HG03521 (cell line): ENCODE results near the gene RNLS.
A peak's percentile ranks its signal among the peaks of the same experiment; 100 is the strongest.

Source experiments
- ATAC-seq: cut with Tn5 transposase; IDR thresholded peaks from one replicate; pipeline ENCODE4 v1.9.1; 2021; ENCODE audit warnings: mild to moderate bottlenecking, moderate library complexity; ENCODE audit not compliant: unreplicated experiment

Gene RNLS

DNA sequence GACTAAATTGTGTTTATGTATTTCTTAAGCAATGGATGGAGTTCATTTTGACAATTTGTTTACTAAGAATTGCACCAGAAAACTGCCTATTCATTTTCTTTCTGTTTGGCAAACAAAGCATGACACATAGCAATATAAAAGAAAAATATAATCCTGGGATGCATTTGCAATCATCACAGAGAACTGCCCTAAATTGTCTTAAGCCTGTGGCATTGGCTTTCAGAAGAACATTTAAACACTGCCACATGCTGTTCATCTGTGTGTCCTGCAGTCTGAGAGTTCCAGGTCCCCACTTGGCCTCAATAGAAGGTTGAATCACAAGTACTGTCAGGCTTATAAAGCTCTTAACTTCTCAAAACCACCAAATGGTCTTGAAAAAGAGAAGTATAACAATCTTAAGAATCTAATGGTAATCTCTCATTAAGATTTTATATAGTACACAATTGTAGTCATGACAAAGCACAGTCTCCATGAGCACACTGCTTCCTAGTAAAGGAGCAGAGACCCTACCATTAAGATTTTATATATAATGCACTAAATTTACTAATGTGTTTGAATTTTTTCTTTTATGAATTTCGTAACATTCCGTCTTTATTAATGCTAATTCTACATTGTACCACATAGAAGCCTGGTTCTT is 29.9 kb downstream of the RNLS start:
- peak; percentile 73 for ATAC-seq

DNA sequence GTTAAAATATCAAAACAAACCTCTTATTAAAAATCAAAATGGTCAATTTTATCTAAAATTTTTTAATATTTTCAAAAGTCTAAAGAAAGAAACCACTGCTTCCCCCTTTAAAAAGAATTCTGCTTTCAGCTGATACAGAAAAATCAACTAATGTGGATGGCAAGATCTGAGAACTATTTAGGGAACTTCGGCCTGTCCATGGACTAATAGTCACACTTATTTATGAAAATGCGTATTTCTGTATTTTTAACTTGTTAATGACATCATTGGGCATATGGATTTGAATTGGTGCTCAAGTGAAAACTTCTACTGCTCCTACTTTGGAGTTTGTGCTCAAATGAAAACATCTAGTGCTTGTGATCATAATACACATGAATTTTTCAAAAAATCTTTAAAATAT is 31.9 kb downstream of the RNLS start:
- ATAC-seq: no peak

DNA sequence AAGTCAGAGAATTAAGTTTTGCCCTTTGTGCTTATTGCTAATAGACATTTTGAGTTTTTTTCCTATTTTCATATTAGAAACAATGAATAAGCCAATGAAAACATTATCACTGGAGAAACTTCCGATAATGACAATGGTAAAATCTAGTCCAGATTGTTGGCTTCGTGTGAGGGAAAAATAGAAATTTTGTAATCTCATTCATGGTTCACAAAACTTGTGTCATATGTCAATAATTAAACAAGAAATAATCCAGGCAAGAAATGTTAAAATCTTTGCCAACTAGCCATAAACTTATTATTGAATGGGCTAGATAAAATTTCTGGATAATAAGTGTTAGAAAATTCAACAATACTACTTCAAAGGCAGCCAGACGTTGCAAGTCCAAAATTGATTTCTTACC is 36.6 kb downstream of the RNLS start:
- ATAC-seq: no peak

DNA sequence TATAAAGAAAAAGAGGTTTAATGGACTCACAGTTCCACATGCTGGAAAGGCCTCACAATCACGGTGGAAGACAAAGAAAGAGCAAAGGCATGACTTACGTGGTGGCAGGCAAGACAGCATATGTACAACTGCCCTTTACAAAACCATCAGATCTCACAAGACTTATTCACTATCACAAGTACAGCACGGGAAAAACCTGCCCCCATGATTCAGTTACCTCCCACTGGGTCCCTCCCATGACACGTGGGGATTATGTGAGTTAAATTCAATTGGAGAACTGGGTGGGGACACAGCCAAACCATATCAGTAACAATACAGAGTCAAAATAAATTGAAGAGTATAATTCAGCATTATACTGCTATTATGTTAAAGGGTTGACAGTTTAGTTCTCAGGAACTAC is 37.8 kb downstream of the RNLS start:
- no peak for ATAC-seq

DNA sequence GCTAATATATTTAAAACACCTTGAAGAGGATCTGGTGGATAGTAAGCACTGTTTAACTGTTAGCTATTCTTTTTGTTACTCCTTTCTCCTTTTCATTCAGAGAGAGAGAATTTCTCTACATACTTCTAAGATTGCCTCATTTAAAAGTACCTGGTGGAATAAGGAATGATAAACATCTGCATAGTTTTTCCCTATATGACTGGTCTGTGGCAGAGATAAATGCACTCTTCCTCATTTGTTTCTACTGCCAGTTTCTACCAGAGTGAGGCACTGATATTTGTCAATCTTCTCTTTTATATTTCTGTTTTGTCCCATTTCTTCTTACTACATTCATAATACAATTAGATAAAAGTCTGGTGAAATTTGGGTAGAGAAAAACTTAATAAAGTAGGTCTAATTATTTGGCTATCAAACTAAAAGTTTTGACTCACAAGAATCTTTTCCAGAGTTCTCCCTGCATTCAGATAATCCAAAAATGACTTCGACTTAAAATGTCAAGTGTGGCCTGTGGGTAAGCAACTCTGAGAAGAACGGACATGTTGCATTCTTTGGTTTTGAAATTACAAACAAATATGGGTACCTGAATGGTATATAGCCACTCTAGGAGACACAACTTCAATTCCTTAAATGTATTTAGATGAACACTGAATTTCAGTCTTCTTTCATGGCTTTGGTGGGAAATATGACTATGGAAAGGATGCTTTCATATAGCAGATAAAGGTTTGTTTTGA is 38.8 kb downstream of the RNLS start:
- ATAC-seq: no peak

DNA sequence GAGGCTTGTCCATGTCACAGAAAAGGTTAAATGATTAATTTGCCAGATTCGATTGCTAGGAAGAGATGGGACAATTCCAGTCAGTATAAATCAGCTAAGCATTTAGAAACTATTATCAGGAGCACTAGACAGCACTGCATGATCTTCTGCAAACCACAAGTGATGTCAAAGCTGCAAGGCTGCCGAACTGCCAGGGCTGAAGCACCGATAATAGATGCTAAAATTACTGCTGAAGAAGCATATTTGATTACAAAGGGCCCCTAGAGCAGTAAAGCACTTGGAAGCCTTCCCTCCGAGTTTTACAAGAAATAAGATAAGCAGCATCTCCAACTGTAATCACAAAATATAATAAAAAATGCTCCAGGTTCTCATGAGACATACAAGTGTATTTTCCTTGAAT is 40.6 kb downstream of the RNLS start:
- ATAC-seq: no peak

DNA sequence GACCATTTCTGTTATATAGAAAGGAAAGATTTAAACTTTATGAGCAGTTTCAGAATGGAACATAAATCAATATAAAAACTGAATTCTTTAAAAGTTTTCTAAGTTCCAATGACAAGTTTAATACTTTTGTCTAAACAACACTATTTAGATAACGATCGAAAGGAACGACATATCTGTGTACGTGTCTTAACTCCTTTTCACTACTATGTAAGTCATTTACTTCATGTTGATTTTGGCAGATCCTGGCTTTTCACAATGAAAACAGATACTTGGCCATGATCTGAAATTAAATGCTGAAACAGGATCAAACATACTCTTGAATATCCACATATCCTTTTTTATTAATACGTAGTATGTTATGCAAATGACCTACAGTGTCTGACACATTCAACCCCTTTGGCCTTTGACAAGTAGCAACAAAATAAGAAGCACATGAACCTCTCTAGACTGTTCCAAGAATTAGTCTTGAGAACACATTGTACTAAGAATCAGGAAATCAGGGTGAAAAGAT is 41.9 kb downstream of the RNLS start:
- no peak for ATAC-seq

DNA sequence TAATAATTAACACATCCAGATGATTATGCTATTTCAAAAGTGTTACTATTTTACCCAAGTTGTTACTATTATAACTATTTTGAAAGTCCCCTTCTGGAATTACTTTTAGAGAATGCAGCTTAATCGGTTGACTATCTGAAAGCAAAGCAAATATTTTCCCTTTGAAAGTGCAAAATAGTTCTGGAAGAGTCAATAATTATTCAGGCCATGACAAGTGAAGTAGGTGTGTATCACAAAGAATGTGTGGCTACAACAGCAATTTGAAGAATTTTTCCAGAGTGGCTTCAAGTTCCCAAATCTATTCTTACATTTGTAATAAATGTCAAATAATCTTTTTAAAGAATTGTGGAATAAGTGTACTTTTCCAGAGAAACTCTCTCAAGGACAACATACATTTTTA is 42.8 kb downstream of the RNLS start:
- ATAC-seq: no peak

DNA sequence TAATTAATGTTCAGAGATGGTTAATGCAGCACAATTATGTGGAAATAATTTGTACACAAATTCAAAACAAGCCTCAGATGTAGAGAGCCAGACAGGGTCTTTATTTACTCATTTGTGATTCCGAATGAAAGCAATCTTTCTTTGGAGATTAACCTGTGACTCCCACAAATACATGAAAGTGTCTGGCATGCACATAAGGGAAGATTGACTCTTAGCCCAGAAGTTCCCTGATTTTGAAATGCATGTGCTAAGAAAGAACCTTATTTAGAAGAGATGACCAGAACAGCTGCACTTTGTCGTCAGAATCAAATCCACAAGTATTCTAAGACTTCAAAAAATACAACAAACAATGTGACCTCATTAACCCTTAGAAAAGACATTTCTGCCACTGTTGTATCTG is 45.1 kb downstream of the RNLS start:
- ATAC-seq: no peak

DNA sequence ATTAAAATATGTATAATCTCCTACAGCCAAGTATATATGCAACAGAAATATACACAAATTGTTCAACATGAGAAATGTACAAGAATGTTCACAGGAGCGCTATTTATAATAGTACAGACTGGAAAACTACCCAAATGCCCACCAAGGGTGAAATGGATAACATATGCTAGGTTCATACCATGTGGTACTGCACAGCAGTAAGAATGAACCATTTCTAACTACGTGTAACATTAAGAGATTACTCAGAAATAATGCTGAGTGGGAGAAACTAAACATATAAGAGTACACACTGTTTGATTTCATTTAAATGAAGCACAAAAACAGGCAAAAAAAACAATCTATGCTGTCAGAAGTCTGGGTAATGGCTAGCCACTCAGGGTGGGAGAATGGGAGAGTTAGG is 45.8 kb downstream of the RNLS start:
- no peak for ATAC-seq

DNA sequence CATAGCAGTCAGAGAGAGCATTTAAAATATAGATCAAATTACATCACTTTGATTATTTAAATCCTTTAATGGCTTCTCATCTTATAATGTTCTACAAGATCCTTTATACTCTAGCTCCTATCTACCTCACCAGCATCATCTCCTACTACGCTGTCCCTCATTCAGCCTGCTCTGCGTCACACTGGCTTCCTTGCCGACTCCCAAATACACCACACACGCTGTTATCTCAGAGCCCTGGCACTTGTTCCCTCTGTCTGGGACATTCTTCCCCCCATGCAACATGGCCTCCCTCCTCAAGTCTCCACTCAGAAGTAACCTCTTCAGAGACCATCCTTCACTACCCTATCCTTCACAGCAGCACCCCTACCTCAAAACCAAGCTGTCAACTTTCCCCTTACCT is 46.7 kb downstream of the RNLS start:
- no peak for ATAC-seq

DNA sequence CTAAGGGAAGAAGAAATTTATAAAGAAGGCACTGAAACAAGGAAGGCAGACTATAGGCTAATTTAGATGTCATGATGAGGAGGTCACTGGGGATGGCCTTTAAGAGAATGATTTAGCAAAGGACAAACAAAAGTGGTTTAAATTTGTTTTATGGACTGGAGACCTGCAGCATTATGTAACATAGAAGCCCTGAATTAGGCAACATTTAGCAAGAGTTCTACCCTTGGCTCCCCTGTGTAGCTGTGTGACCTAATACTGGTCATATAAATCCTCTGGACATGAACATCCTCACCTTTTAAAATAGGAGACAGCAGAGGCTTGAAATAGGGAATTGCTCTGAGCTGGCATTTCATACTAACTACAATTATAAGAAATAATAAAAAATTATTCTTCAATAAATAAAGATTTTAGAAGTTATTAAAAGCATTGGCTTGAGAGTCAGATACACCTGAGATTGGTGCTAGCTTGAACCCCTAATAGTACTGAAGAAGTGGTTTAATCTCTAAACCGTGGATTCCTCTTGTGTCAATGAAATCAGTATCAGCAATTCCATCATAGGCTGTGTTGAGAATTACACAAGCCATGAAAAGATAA is 48.9 kb downstream of the RNLS start:
- no peak for ATAC-seq

DNA sequence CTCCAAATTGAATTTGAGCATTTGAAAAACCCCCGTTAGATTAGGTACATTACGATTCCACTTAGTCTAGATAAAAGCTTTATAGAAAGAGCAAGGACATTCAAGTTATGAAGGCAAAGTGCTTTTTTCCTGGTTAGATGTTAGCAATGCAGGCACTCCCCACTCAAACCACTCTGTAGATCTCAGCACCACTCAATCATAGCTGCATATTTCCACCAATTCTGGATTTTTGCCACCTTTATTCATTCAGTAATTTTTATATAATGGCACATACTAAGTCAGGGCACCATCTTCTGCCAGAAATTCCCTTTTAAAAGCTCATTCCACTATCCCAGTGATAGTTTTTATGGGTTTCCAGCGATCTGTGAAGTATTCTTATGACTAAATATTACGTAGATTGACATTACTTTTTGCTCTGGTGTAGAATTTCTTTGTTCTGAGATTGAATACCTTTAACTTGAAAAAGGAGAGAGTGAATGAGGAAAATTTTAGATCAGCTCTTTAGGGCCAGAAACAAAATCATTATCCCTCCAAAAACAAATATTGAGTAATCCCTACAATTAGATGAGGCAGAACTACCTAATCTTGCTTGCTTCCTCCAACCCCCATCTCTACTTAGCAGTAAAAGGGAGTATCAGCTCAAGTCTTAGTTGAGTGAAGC is 51.6 kb downstream of the RNLS start:
- ATAC-seq: no peak

DNA sequence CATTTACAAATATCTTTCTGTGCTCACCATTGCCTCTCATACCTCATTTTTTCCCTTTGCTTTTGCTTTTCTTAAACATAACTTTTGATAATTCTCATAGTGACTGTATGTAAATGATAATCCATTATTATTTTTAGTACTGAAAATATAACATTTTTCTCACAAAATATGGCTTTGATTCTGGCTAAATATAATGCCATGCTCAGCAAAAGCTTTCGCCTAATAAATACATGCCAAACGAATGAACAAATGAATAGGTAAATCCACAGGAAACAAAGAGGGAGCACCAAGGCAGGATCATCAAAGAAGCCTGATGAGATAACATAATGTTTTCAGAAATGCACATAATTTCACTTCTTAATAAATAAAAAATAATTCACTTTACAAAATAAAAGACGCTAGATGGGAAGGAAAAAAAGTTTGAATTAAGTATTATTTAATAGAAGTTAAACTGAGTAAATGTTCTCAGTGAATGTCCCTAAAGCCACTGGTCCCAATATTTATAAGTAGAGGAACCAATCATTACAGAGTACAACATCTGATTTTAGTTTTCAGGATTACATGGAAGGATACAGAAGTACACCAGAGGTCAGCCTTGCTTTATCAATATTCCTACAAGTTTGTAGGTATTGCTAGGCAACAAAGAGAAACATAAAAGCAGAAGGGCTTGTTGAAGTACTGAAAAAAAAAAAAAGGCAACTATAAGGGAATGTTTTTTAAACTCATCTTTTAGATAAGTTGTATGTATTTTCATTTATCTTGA is 52.3 kb downstream of the RNLS start:
- ATAC-seq: no peak

DNA sequence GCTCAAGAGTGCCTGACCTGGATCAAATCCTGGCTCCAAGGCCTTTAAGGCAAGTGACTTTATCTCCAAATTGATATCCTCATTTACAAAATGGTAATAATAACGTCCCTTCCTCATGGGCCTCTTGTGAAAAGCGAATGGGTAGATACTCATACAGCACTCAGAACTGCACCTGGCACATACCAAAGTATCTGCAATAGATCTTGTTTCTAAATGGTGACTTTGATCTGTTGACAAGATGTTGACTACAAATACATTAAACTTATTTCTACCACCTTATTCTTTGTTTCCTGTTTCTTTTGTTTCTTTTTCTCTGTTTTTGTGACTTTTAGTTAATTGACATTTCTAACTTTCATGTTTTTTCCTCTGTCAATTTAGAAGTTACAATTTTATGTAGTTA is 53.0 kb downstream of the RNLS start:
- ATAC-seq: no peak

DNA sequence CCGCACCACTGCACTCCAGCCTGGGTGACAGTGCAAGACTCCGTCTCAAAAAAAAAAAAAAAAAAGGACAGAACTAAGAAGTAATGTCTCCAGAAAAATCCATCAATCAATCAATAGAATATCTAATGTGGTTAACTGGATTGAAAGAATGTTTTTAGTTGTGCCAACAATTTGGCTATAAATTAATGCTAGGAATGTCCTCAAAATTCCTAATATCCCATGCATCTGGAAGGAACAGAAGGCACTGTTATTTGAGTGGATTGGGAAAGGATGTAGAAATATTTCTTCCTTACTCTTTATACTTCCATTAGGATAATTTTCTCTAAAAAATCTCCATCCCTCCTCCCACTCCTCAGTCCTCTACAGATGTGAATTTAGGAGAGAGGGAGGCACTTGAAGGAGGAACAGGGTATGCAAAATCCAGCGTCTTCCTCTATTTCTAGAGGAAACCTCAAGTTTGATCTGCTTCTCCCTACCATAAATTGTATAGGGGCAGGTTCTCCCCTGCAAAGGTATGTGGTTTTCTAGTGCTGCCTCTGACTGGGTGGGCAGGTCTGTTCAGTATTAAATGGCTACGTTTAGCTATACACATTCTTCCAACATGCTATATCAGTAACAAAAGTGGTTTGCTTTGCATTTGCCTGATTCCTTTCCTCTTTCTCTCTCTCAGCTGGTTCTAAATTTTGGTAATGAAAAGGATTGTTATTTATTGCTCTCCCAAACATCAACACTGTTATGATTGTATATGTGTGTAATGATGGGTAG is 54.1 kb downstream of the RNLS start:
- ATAC-seq: no peak

DNA sequence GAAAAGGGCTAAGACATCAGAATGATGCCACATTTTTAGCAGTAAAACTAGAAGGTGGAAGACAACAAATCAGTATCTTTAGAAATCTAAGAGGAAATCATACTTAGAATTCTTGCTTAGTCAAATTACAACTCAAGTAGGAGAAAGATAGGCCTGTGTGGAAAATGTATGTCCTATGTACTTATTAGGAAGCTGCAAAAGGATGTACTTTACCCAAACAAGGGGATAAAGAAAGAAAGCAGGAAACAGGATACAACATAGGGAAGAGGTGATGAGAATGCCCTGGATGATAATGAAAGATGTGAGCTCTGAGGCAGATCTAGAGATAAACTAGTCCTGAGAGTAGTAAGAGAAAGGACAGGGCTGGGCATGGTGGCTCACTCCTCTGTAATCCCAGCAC is 54.9 kb downstream of the RNLS start:
- ATAC-seq: no peak

DNA sequence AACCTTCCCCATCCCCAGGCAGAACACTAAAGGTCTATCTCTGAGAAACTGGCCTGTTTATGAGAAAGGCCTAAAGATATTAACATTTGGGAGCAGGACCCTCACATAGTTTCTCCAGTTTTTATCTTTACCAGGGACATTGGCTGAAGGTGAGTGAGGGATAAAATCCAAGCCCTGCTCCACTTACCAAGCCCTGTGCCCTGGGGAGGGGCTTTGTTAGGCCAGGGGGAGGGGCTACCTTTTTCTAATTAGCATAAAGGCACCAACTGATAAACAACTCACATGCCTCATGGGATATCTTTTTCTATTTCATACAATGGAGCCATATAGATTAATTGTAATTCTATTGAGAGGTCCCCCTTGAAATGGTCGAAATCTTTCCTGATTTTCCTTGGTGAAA is 55.9 kb downstream of the RNLS start:
- ATAC-seq: no peak

DNA sequence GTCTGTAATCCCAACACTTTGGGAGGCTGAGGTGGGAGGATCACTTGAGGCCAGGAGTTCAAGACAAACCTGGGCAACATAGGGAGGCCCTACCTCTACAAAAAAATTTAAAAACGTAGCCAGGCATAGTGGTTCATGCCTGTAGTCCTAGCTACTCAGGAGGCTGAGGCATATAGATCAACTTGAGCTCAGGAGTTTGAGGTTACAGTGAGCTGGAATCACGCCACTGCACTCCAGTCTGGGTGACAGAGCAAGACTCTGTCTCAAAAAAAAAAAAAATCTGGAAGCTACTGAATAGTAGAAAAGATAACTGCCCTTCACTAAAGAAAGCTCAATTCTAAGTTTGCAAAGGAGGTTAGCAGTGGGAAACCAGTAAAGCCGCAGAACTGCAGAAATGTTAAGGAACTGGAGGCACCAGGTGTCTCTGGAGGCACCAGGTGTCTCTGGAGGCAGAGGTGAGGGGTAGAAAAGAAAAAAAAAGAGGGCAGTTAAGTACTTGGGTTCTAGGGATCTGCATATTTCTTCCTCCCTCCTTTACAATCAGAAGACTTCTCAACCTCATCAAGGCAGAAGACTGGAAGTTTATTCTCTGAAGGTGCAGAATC is 56.5 kb downstream of the RNLS start:
- ATAC-seq: no peak
